PC-9 (cell line): ENCODE measurements around the gene TNFRSF25. TPM values are rescaled to one million over a fixed set of nuclear protein-coding genes. Genes with fewer than 3 reads are reported as not detected.

Experiments used
- BruUV-seq: library from RNA; stranded (reverse); fragments of 400-500 nt; replicated peaks from 2 replicates; lab custom pipeline; 2021; lab: Mats Ljungman, UMichigan
- CTCF ChIA-PET: fragments of 300-600 bp; sonication (Branson Sonifier 250); formaldehyde crosslinking; loops from one replicate; lab custom pipeline; 2022; ENCODE audit warnings: antibody characterized with exemption; lab: Charles Lee
- POLR2A ChIA-PET: fragments of 300-600 bp; sonication (Branson Sonifier 250); formaldehyde crosslinking; loops from one replicate; lab custom pipeline; 2022; ENCODE audit warnings: antibody characterized with exemption; ENCODE audit not compliant: unreplicated experiment; lab: Charles Lee
- DNase-seq, 2 experiments: peaks; one replicate each; pipeline versions ENCODE4 v3.0.0 to v3.0.0-alpha.2; 2015 to 2022; ENCODE audit warnings: mixed read lengths in 1 of 2
- H2AFZ ChIP-seq: fragments of 200-600 bp; sonication (generic); 2 replicates; pipeline ENCODE4 v1.8.1; 2017; ENCODE audit warnings: antibody characterized with exemption
- H3F3A ChIP-seq: fragments of 200-600 bp; sonication (generic); 2 replicates; pipeline ENCODE4 v1.8.1; 2017; ENCODE audit warnings: antibody characterized with exemption, mild to moderate bottlenecking, low read depth; ENCODE audit not compliant: insufficient read depth
- H3K27ac ChIP-seq: fragments of 200-600 bp; sonication (generic); 2 replicates; pipeline ENCODE4 v1.6.1; 2016; ENCODE audit warnings: mixed run types
- H3K27me3 ChIP-seq: fragments of 200-600 bp; sonication (generic); 2 replicates; pipeline ENCODE4 v1.6.1; 2016; ENCODE audit warnings: low read depth, mixed run types; ENCODE audit not compliant: insufficient read depth
- H3K36me3 ChIP-seq: fragments of 200-600 bp; sonication (generic); 2 replicates; pipeline ENCODE4 v1.6.1; 2016; ENCODE audit warnings: low read depth, mixed run types
- H3K4me1 ChIP-seq: fragments of 200-600 bp; sonication (generic); replicated peaks from 2 replicates; pipeline ENCODE4 v1.6.1; 2016; ENCODE audit warnings: mixed run types; ENCODE audit not compliant: insufficient read depth
- H3K4me2 ChIP-seq: fragments of 200-600 bp; sonication (generic); 2 replicates; pipeline ENCODE4 v1.6.1; 2017; ENCODE audit warnings: mixed run types
- H3K4me3 ChIP-seq: fragments of 200-600 bp; sonication (generic); 2 replicates; pipeline ENCODE4 v1.6.1; 2016; ENCODE audit warnings: mixed run types
- H3K79me2 ChIP-seq: fragments of 200-600 bp; sonication (generic); 2 replicates; pipeline ENCODE4 v1.6.1; 2017; ENCODE audit warnings: low read depth, mixed run types
- H3K9me2 ChIP-seq: fragments of 200-600 bp; sonication (generic); 2 replicates; pipeline ENCODE4 v1.8.1; 2017; ENCODE audit warnings: mild to moderate bottlenecking; ENCODE audit not compliant: insufficient read depth
- H3K9me3 ChIP-seq: fragments of 200-600 bp; sonication (generic); 2 replicates; pipeline ENCODE4 v1.8.1; 2016; ENCODE audit warnings: low read depth; ENCODE audit not compliant: insufficient read depth
- H4K20me1 ChIP-seq: fragments of 200-600 bp; sonication (generic); 2 replicates; pipeline ENCODE4 v1.8.1; 2017; ENCODE audit not compliant: insufficient read depth
- CTCF ChIP-seq: fragments of 200-600 bp; sonication (generic); conservative IDR thresholded peaks from 2 replicates; pipeline ENCODE4 v1.6.1; 2017; ENCODE audit warnings: mixed run types, antibody characterized with exemption, mild to moderate bottlenecking, moderate library complexity
- EZH2 ChIP-seq: fragments of 200-600 bp; sonication (generic); IDR thresholded peaks from 2 replicates; pipeline ENCODE4 v1.8.0; 2017; ENCODE audit warnings: antibody characterized with exemption, low read depth
- intact Hi-C: fragments of 100-400 bp; cut with micrococcal nuclease; formaldehyde crosslinking; loops from one replicate; pipeline ENCODE4 v1.10.0; 2022; ENCODE audit not compliant: unreplicated experiment
- total RNA-seq: library from RNA; stranded (reverse); gene quantifications from 2 replicates; pipeline ENCODE4 v1.2.3, GENCODE V29; 2021

Gene TNFRSF25
- total RNA-seq, 1 experiment from 2014 or later, result 12.3 TPM

GRCh38 chr1:6448749-6449631, 17.0 kb downstream of the TNFRSF25 start:
- intact Hi-C loops, result no loop called here
- no peak overlapping the region for H3K4me3 ChIP-seq
- no peaks in the 10 kb centered on the region for H3K79me2 ChIP-seq
- H3K27ac ChIP-seq, result no peak overlapping the region
- H2AFZ ChIP-seq, result no peak overlapping the region
- H4K20me1 ChIP-seq, result no peaks in the 10 kb centered on the region
- DNase-seq, result no peak
- POLR2A ChIA-PET, result no interaction called here
- no peaks in the 10 kb centered on the region for H3K9me3 ChIP-seq
- BruUV-seq, result no TSS peak
- H3K4me2 ChIP-seq, result no peak overlapping the region
- H3K9me2 ChIP-seq, result no peaks in the 10 kb centered on the region
- CTCF ChIA-PET, result no interaction called here
- H3K27me3 ChIP-seq, result no peaks in the 10 kb centered on the region
- no peaks in the 10 kb centered on the region for H3K36me3 ChIP-seq
- H3F3A ChIP-seq, result no peaks in the 10 kb centered on the region
- no peaks in the 10 kb centered on the region for H3K4me1 ChIP-seq
- no peak for TF ChIP-seq EZH2
- no peak for TF ChIP-seq CTCF

GRCh38 chr1:6447818-6448748, 17.9 kb downstream of the TNFRSF25 start:
- no peak for DNase-seq
- Histone ChIP-seq H4K20me1 (no peaks in the 10 kb centered on the region), H3K27me3 (no peaks in the 10 kb centered on the region), H3K9me2 (no peaks in the 10 kb centered on the region), H3F3A (no peaks in the 10 kb centered on the region), H3K27ac (no peak overlapping the region), H3K36me3 (no peaks in the 10 kb centered on the region), H3K4me1 (no peaks in the 10 kb centered on the region), H3K4me2 (no peak overlapping the region), H3K9me3 (no peaks in the 10 kb centered on the region), H3K4me3 (no peak overlapping the region), H3K79me2 (no peaks in the 10 kb centered on the region), H2AFZ (no peak overlapping the region)
- POLR2A ChIA-PET, result no interaction called here
- CTCF ChIA-PET, result no interaction called here
- TF ChIP-seq EZH2, result no peak
- TF ChIP-seq CTCF, result no peak
- intact Hi-C loops, result no loop called here
- no TSS peak for BruUV-seq

- Histone ChIP-seq H2AFZ (no peak overlapping the region), H3F3A (no peaks in the 10 kb centered on the region), H4K20me1 (no peaks in the 10 kb centered on the region), H3K4me3 (no peak overlapping the region), H3K4me1 (no peaks in the 10 kb centered on the region), H3K27ac (no peak overlapping the region), H3K79me2 (no peaks in the 10 kb centered on the region), H3K9me3 (no peaks in the 10 kb centered on the region), H3K9me2 (no peaks in the 10 kb centered on the region), H3K36me3 (no peaks in the 10 kb centered on the region), H3K27me3 (no peaks in the 10 kb centered on the region), H3K4me2 (no peak overlapping the region)
- BruUV-seq, result no TSS peak
- intact Hi-C loops, result no loop called here
- CTCF ChIA-PET, result no interaction called here
- TF ChIP-seq CTCF, result no peak
- no peak for TF ChIP-seq EZH2
- no peak for DNase-seq
- POLR2A ChIA-PET, result no interaction called here
These were observed 18.8 kb downstream of the TNFRSF25 start for GRCh38 chr1:6447016-6447817.
